CD14-positive monocyte (primary cell): Measurements from ENCODE around the gene DLGAP1. TPM values are rescaled to one million over a fixed set of nuclear protein-coding genes. Genes with fewer than 3 reads are reported as not detected.

ENCODE experiments used
- DNase-seq, 3 donors: peaks; one replicate each; pipeline ENCODE4 v3.0.0-alpha.2; 2011 to 2022
- H2AFZ ChIP-seq: 2 replicates; pipeline ENCODE4 v1.6.0; 2012; ENCODE audit warnings: mild to moderate bottlenecking, low read depth, low read length, inconsistent platforms; ENCODE audit not compliant: insufficient read depth, poor library complexity, severe bottlenecking
- H3K27ac ChIP-seq, 2 donors: 1 replicate in 1 of 2; 2 replicates in 1 of 2; pipeline ENCODE4 v1.5.1; 2012 to 2013; ENCODE audit warnings: low read length in 2 of 2, control low read depth in 1 of 2, inconsistent platforms in 1 of 2, low read depth in 1 of 2, mild to moderate bottlenecking in 1 of 2
- H3K27me3 ChIP-seq, 2 donors: one replicate each; pipeline versions ENCODE4 v1.6.0 to v1.6.1; 2011 to 2013; ENCODE audit warnings: low read length in 2 of 2; ENCODE audit not compliant: control insufficient read depth in 2 of 2, insufficient read depth in 2 of 2
- H3K36me3 ChIP-seq, 2 donors: replicated peaks in 1 of 2; 1 replicate in 1 of 2; 2 replicates in 1 of 2; pipeline versions ENCODE4 v1.5.1 to v1.6.1; 2012 to 2013; ENCODE audit warnings: low read length in 2 of 2, control low read depth in 1 of 2, inconsistent platforms in 1 of 2, mild to moderate bottlenecking in 1 of 2; ENCODE audit not compliant: insufficient read depth in 2 of 2, control insufficient read depth in 1 of 2
- H3K4me1 ChIP-seq, 2 donors: 1 replicate in 1 of 2; 2 replicates in 1 of 2; pipeline versions ENCODE4 v1.5.1 to v1.6.1; 2012 to 2013; ENCODE audit warnings: low read length in 2 of 2, control low read depth in 1 of 2, inconsistent platforms in 1 of 2, mild to moderate bottlenecking in 1 of 2, moderate library complexity in 1 of 2; ENCODE audit not compliant: insufficient read depth in 2 of 2, control insufficient read depth in 1 of 2
- H3K4me2 ChIP-seq: replicated peaks from 2 replicates; pipeline ENCODE3; 2012; ENCODE audit warnings: low read length, moderate library complexity, mild to moderate bottlenecking; ENCODE audit not compliant: poor library complexity, severe bottlenecking; ENCODE audit errors: extremely low read depth
- H3K4me3 ChIP-seq, 3 experiments: fragments of 200-600 bp in 1 of 3; sonication (generic) in 1 of 3; replicated peaks in 1 of 3; 1 replicate in 2 of 3; 2 replicates in 1 of 3; pipeline ENCODE4 v1.5.1; 2011 to 2013; ENCODE audit warnings: low read length in 3 of 3, mild to moderate bottlenecking in 3 of 3, control low read depth in 2 of 3, low read depth in 2 of 3, inconsistent platforms in 1 of 3, moderate library complexity in 1 of 3
- H3K79me2 ChIP-seq: 2 replicates; pipeline ENCODE4 v1.6.0; 2012; ENCODE audit warnings: mild to moderate bottlenecking, control low read depth, inconsistent platforms, low read length, moderate library complexity; ENCODE audit not compliant: insufficient read depth
- H3K9ac ChIP-seq: 2 replicates; pipeline ENCODE4 v1.6.0; 2017; ENCODE audit warnings: low read length, mild to moderate bottlenecking; ENCODE audit not compliant: insufficient read depth, poor library complexity, severe bottlenecking
- H3K9me3 ChIP-seq, 2 donors: replicated peaks in 1 of 2; 1 replicate in 1 of 2; 2 replicates in 1 of 2; pipeline versions ENCODE4 v1.5.1 to v1.6.1; 2012 to 2013; ENCODE audit warnings: low read length in 2 of 2, control low read depth in 1 of 2; ENCODE audit not compliant: control insufficient read depth in 1 of 2, insufficient read depth in 1 of 2
- H4K20me1 ChIP-seq: 2 replicates; pipeline ENCODE4 v1.6.0; 2012; ENCODE audit warnings: mild to moderate bottlenecking, low read length, control low read depth, moderate library complexity; ENCODE audit not compliant: insufficient read depth
- H3K27ac Mint-ChIP-seq, 7 donors: one replicate each; pipeline ENCODE4 v1.8.0; 2020; ENCODE audit warnings: mild to moderate bottlenecking in 7 of 7, mixed read lengths in 7 of 7, moderate library complexity in 6 of 7, inconsistent platforms in 2 of 7
- H3K27me3 Mint-ChIP-seq, 3 donors: one replicate each; pipeline ENCODE4 v1.8.0; 2021 to 2022; ENCODE audit warnings: low read depth in 3 of 3, mild to moderate bottlenecking in 3 of 3, mixed read lengths in 3 of 3, moderate library complexity in 3 of 3, inconsistent platforms in 1 of 3
- H3K36me3 Mint-ChIP-seq, 2 donors: one replicate each; pipeline ENCODE4 v1.8.0; 2020; ENCODE audit warnings: mixed read lengths in 2 of 2, inconsistent platforms in 1 of 2, mild to moderate bottlenecking in 1 of 2
- H3K4me1 Mint-ChIP-seq: one replicate; pipeline ENCODE4 v1.8.0; 2020; ENCODE audit warnings: mild to moderate bottlenecking, mixed read lengths
- H3K4me3 Mint-ChIP-seq, 2 donors: one replicate each; pipeline ENCODE4 v1.8.0; 2020; ENCODE audit warnings: mild to moderate bottlenecking in 2 of 2, mixed read lengths in 2 of 2, moderate library complexity in 1 of 2
- H3K9me3 Mint-ChIP-seq, 7 donors: one replicate each; pipeline ENCODE4 v1.8.0; 2020 to 2022; ENCODE audit warnings: mixed read lengths in 7 of 7, mild to moderate bottlenecking in 6 of 7, moderate library complexity in 6 of 7, inconsistent platforms in 2 of 7
- WGBS: methylation state at CpG from one replicate; pipeline ENCODE4 v1.1.5; 2013; ENCODE audit warnings: missing lambda C conversion rate; ENCODE audit not compliant: insufficient coverage; 5-methylcytosine and 5-hydroxymethylcytosine counted together
- intact Hi-C, 2 donors: fragments of 100-400 bp; cut with micrococcal nuclease; formaldehyde crosslinking; loops; one replicate each; pipeline versions ENCODE4 v1.15.0 to v1.15.1; 2023
- polyA plus RNA-seq, 3 donors: library from polyadenylated mRNA; depleted of rRNA in 1 of 3; unstranded in 2 of 3; stranded (reverse) in 1 of 3; fragments of 300-500 nt in 2 of 3; fragments of >200 nt in 1 of 3; fragmentation: Illumina TruSeq in 2 of 3; gene quantifications; 1 replicate in 2 of 3; 2 replicates in 1 of 3; pipeline ENCODE4 v1.2.3, GENCODE V29; 2012 to 2021
- TF ChIP-seq, protein P1 (sequence below): fragments of 200-600 bp; IDR thresholded peaks from one replicate; pipeline ENCODE4 v1.8.0; 2022; ENCODE audit warnings: antibody characterized with exemption, mild to moderate bottlenecking

Gene DLGAP1
- polyA plus RNA-seq, 3 donors: 0.09 to 0.42 TPM; not detected in 1

DNA sequence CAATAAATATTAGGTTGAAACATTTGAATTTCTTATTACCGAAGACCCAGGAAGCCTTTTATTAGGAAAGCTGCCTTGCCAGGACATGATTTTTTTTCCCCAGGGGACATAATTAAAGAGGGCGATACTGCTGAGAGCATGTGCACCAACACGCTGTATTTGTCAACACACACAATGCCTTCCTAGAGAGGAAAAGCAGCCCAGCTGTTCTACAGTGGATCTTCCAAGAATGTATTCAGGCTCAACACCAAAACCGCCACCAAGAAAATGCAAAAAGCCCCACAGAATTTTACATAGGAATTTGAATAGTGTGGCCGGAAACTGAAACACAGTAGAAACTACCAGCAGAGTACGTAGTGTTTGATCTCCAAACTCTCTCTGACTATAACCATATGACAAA lies 320.4 kb downstream of the DLGAP1 start:
- Histone ChIP-seq H3K27ac (no peak overlapping the region), H3K4me1 (no peaks in the 10 kb centered on the region), H3K79me2 (no peaks in the 10 kb centered on the region), H3K4me3 (no peak overlapping the region), H3K4me2 (no peak overlapping the region), H2AFZ (no peak overlapping the region), H3K9me3 (no peaks in the 10 kb centered on the region), H3K27me3 (no peaks in the 10 kb centered on the region), H3K36me3 (no peaks in the 10 kb centered on the region), H3K9ac (no peak overlapping the region), H4K20me1 (no peaks in the 10 kb centered on the region)
- no peak overlapping the region for H3K27ac Mint-ChIP-seq
- H3K36me3 Mint-ChIP-seq: no peaks in the 10 kb centered on the region
- H3K4me1 Mint-ChIP-seq: no peaks in the 10 kb centered on the region
- TF ChIP-seq, protein P1, sequence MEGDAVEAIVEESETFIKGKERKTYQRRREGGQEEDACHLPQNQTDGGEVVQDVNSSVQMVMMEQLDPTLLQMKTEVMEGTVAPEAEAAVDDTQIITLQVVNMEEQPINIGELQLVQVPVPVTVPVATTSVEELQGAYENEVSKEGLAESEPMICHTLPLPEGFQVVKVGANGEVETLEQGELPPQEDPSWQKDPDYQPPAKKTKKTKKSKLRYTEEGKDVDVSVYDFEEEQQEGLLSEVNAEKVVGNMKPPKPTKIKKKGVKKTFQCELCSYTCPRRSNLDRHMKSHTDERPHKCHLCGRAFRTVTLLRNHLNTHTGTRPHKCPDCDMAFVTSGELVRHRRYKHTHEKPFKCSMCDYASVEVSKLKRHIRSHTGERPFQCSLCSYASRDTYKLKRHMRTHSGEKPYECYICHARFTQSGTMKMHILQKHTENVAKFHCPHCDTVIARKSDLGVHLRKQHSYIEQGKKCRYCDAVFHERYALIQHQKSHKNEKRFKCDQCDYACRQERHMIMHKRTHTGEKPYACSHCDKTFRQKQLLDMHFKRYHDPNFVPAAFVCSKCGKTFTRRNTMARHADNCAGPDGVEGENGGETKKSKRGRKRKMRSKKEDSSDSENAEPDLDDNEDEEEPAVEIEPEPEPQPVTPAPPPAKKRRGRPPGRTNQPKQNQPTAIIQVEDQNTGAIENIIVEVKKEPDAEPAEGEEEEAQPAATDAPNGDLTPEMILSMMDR: no peak
- WGBS: 69% methylated on average over 3 of the region's 6 CpGs
- intact Hi-C loops: no loop called here
- H3K4me3 Mint-ChIP-seq: no peak overlapping the region
- H3K9me3 Mint-ChIP-seq: peaks cover 0 to 2% (median 0%) of the 10 kb centered on the region in 7 donors
- H3K27me3 Mint-ChIP-seq: peaks cover 0 to 2% (median 0%) of the 10 kb centered on the region in 3 donors
- DNase-seq: no peak

DNA sequence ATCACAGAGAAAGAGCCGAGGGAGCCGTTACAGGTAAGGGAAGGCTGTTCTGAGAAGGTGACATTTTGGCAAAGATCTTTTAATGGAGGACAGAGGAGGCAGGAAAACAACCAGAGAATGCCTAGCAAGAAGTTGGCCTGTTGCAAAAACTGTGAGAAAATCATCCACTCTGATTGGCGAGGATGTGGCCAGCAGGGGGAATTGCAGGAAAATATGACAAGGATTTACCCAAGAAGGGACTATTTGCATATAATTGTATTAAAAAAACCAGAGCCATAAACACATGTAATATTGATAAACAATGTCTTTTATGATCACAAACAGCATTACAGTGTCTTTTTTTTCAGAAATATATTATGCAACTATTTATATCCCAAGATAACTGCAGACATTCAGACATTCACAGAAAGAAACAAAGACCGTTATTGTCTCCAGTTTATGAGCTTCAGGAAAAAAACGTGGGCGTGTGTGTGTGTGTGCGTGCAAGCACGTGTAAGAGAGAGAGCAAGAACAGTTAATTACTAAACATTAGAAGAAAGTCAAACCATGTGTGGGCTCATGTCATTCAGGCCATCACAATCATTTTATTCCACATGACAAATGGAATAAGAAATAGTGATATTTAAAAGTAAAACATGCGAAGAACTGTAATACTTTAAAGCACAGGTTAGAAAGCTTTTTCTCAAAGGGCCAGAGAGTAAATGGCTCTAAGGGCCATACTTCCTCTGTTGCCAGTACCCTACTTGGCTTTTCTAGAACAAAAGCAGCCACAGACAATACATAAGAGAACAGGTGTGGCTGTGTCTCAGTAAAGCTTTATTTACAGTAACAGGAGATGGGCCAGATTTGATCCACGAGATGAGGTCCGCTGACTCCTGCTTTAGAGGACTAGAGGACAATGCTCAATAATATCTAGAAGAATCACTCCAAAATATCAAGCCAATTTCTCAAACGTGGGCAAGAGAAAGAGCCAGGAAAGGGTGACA lies 324.1 kb downstream of the DLGAP1 start:
- no peaks in the 10 kb centered on the region for H3K4me1 ChIP-seq
- Mint-ChIP-seq H3K27me3 (no peaks in the 10 kb centered on the region), H3K36me3 (no peaks in the 10 kb centered on the region), H3K4me1 (no peaks in the 10 kb centered on the region), H3K27ac (no peak overlapping the region), H3K4me3 (no peak overlapping the region), H3K9me3 (peaks cover 0 to 2% (median 0%) of the 10 kb centered on the region in 7 donors)
- H3K4me2 ChIP-seq: no peak overlapping the region
- TF ChIP-seq, protein P1: no peak
- no peak overlapping the region for H3K27ac ChIP-seq
- H2AFZ ChIP-seq: no peak overlapping the region
- no peaks in the 10 kb centered on the region for H4K20me1 ChIP-seq
- no peak overlapping the region for H3K9ac ChIP-seq
- H3K36me3 ChIP-seq: no peaks in the 10 kb centered on the region
- intact Hi-C loops: no loop called here
- H3K9me3 ChIP-seq: no peaks in the 10 kb centered on the region
- no peaks in the 10 kb centered on the region for H3K27me3 ChIP-seq
- no peak overlapping the region for H3K4me3 ChIP-seq
- DNase-seq: no peak
- H3K79me2 ChIP-seq: no peaks in the 10 kb centered on the region
- 94% methylated on average over 2 of the region's 12 CpGs for WGBS
